Right atrium auricular region (tissue), 2 donors: Measurements from ENCODE around the gene NCAPD2. TPM values are rescaled to one million over a fixed set of nuclear protein-coding genes. Genes with fewer than 3 reads are reported as not detected.

Experiments
- DNase-seq: peaks from one replicate; pipeline ENCODE4 v3.0.0-alpha.2; 2019; ENCODE audit warnings: low spot score
- H3K27ac ChIP-seq, 2 donors: fragments of 200-600 bp; sonication (generic); 1 replicate in 1 of 2; 2 replicates in 1 of 2; pipeline ENCODE4 v1.5.1; 2016 to 2019
- H3K27me3 ChIP-seq, 2 donors: fragments of 200-600 bp; sonication (generic); one replicate each; pipeline versions ENCODE4 v1.5.1 to v1.6.0; 2017 to 2019
- H3K36me3 ChIP-seq: fragments of 200-600 bp; sonication (generic); one replicate; pipeline ENCODE4 v1.5.1; 2016
- H3K4me1 ChIP-seq, 2 donors: fragments of 200-600 bp; sonication (generic); one replicate each; pipeline versions ENCODE4 v1.5.1 to v1.6.0; 2017 to 2019
- H3K4me3 ChIP-seq, 2 donors: fragments of 200-600 bp; sonication (generic); 1 replicate in 1 of 2; 2 replicates in 1 of 2; pipeline ENCODE4 v1.5.1; 2017 to 2019; ENCODE audit warnings: mild to moderate bottlenecking in 1 of 2, moderate library complexity in 1 of 2
- H3K9me3 ChIP-seq, 2 donors: fragments of 200-600 bp; sonication (generic); one replicate each; pipeline ENCODE4 v1.5.1; 2019
- total RNA-seq, 2 donors: library from RNA; depleted of rRNA; stranded (reverse); fragments of >200 nt; gene quantifications; one replicate each; pipeline ENCODE4 v1.1.0, GENCODE V29; 2016
- TF ChIP-seq, protein P1 (sequence below), 2 donors: fragments of 200-600 bp; sonication (generic); IDR thresholded peaks; one replicate each; pipeline ENCODE4 v1.5.1; 2019; ENCODE audit warnings: antibody characterized with exemption in 2 of 2

Gene NCAPD2
- total RNA-seq, 2 donors from 2014 or later, result 11.6 to 53.5 TPM

DNA sequence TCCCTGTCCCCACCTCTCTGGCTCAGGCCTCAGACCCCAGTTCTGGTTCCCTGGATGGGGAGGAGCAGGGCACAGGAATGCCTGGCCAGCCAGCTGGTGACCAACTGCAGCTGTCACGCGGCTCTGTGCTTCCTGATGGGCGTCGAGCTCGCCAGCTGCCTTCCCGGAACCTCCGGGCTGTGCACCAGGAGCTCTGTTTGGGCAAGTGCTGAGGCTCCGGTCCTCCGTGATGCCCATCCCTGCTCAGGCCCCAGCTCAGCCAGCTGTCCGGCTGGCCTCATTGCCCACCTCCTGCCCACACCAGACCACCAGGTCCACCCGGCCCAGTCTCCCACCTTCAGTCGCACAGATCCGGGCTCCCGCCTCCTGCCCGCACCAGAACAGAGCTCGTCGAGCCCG lies 57.2 kb downstream of the NCAPD2 start:
- Histone ChIP-seq H3K9me3 (no peaks in the 10 kb centered on the region), H3K4me1 (peaks cover 0 to 81% of the 10 kb centered on the region in 2 donors), H3K4me3 (peak overlapping the region in 1 of 2 donors; percentile 21), H3K36me3 (peaks cover 10% of the 10 kb centered on the region), H3K27me3 (no peaks in the 10 kb centered on the region), H3K27ac (peak overlapping the region; percentile 94 to 98)
- DNase-seq, result peak; percentile 82
- TF ChIP-seq, protein P1, sequence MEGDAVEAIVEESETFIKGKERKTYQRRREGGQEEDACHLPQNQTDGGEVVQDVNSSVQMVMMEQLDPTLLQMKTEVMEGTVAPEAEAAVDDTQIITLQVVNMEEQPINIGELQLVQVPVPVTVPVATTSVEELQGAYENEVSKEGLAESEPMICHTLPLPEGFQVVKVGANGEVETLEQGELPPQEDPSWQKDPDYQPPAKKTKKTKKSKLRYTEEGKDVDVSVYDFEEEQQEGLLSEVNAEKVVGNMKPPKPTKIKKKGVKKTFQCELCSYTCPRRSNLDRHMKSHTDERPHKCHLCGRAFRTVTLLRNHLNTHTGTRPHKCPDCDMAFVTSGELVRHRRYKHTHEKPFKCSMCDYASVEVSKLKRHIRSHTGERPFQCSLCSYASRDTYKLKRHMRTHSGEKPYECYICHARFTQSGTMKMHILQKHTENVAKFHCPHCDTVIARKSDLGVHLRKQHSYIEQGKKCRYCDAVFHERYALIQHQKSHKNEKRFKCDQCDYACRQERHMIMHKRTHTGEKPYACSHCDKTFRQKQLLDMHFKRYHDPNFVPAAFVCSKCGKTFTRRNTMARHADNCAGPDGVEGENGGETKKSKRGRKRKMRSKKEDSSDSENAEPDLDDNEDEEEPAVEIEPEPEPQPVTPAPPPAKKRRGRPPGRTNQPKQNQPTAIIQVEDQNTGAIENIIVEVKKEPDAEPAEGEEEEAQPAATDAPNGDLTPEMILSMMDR (IDR thresholded peaks at IDR 0.05), result no peak

DNA sequence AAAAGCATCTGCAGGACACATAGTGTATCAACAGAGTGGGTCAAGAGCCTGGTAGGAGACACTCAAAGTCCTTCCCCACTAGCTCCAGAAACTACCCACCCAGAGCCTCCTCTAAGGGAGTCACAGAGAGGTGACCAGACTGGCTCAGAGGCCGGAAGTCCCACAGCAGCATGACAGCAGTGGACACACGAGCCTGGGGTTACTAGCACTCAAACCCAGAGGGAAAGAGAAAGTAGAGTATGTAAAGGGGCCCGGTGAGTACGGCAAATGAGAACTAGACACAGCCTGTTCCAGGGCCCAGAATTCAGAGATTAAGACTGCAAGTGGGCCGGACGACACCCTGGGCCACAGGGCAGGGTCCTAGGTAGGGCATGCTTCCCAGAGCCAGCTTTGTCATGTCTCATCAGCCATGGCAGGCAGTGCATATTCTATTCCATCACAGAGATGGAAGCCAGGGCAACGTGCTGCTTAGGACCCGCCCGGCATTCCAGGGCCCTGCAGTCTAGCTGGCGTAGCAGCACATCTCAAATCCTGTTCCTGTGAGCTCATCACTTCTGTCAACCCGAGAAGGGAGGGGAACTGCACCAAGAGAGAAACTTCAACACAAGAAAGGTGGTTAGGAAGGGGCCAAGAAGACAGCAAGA lies 57.7 kb downstream of the NCAPD2 start:
- H3K4me1 ChIP-seq, result peaks cover 0 to 84% of the 10 kb centered on the region in 2 donors

DNA sequence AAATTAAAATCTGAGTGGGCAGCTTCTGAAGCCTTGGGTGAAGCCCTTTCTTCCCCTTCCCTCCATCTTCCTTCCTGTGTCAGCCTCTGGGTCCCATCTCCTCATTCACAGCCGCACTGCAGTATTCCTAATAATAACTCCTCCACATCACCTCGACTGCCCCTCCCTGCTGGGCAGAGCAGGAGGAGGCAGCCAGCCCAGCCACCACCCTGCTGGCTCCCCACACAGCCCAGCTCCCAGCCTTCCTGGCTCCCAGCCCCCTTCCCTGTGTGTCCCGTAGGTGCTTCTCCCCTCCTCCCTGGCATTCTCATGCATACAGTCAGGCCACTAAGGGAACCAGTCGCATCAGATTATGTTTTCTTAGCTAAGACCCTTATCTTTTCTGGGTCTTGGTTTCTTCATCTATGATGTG lies 58.2 kb downstream of the NCAPD2 start:
- TF ChIP-seq, protein P1 (IDR thresholded peaks at IDR 0.05), result no peak
- peaks cover 0 to 85% of the 10 kb centered on the region in 2 donors for H3K4me1 ChIP-seq

More for the DNA sequence above, 57.7 kb downstream of the NCAPD2 start:
- Histone ChIP-seq H3K9me3 (no peaks in the 10 kb centered on the region), H3K27me3 (no peaks in the 10 kb centered on the region), H3K4me3 (peak overlapping the region in 1 of 2 donors; percentile 21), H3K27ac (peak overlapping the region; percentile 94 to 98), H3K36me3 (peaks cover 10% of the 10 kb centered on the region)
- peak; percentile 77 for DNase-seq
- TF ChIP-seq, protein P1 (IDR thresholded peaks at IDR 0.05), result no peak

DNA sequence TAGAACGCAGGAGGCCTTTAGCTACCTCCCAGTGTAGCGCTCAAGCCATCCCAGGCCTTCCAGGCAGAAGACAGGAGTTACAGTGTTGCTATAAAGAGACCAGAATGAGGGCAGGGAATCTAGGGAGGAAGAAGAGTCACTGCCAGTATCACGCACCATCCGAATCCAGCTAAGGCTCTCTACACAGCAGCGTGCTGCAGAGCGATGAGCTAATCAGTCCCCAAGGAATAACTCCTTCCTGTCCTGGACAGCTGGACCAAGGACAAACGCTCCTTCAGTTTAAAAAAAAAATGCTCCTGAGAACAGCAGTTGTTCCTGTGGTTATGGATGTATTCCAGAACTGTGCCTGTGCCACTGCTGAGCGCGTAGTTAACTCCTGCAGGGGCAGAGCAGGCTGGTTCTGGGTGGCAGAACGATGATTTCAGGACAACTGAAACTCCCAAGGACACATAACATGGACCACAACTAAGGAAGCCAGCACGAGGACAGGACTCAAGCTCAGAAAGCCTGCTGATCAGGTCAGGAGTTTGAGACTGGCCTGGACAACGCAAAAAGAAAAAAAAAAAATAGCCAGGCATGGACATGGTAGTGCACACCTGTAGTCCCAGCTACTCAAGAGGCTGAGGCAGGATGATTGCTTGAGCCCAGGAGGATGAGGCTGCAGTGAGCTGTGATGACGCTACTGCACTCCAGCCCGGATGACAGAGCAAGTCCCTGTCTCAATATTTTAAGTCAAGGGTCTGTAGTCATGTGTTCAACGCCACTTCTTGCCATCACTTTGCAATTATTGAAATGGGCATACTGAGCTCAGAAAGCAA lies 59.4 kb downstream of the NCAPD2 start:
- Histone ChIP-seq H3K27me3 (no peaks in the 10 kb centered on the region), H3K36me3 (peaks cover 11% of the 10 kb centered on the region), H3K9me3 (no peaks in the 10 kb centered on the region), H3K4me1 (peaks cover 0 to 78% of the 10 kb centered on the region in 2 donors), H3K4me3 (peak overlapping the region in 1 of 2 donors; percentile 80), H3K27ac (peak overlapping the region; percentile 94 to 98)
- TF ChIP-seq, protein P1 (IDR thresholded peaks at IDR 0.05), result no peak
- DNase-seq, result peak; percentile 81

More for the DNA sequence above, 58.2 kb downstream of the NCAPD2 start:
- no peaks in the 10 kb centered on the region for H3K9me3 ChIP-seq
- no peaks in the 10 kb centered on the region for H3K27me3 ChIP-seq
- H3K36me3 ChIP-seq, result peaks cover 15% of the 10 kb centered on the region
- peak overlapping the region in 1 of 2 donors; percentile 21 for H3K4me3 ChIP-seq
- peak overlapping the region; percentile 94 to 98 for H3K27ac ChIP-seq
- no peak for DNase-seq

DNA sequence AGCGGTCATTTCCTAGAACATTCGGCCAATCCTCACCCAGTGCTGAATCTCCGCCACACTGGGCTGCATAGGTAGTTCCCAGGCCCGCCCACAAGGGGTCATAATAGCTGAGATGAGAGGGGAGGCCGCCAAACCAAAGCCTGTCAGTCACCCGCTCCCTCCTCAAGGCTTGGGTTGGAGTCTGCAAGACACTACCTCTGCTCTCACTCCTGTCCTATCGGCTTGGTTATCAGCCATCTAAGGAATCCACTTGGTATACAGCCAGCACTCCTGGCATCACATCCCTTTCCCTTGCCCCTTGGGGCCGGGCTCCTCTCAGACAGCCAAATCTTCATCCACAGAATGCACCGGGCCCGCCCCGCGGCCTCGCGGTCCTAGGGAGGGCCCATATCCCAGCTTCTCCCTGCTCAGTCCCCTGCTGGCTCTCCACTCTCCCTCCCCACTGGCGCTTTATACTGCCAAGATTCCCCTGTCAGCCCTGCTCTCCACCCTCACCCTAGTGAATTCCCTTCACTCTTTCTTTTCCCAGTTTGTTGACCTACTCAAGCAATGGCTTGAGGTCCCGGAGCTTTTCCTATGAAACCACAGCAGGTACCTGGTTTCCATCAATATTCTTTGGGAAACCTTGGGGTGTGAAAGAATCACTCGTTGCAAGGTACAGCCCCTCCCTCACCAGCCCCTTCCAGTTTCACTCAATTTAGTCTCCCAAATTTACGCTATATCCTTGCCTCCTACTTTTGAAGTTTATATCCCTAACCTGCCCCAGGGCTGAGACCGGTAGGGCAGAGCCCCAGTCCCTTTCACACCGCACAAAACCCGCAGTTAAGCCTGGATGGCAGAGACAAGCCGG lies 60.5 kb downstream of the NCAPD2 start:
- TF ChIP-seq, protein P1 (IDR thresholded peaks at IDR 0.05), result peak; percentile 40 to 68
- Histone ChIP-seq H3K27me3 (no peaks in the 10 kb centered on the region), H3K9me3 (no peaks in the 10 kb centered on the region), H3K36me3 (peaks cover 9% of the 10 kb centered on the region), H3K4me1 (peaks cover 0 to 66% of the 10 kb centered on the region in 2 donors), H3K27ac (peak overlapping the region; percentile 94 to 98), H3K4me3 (peak overlapping the region; percentile 77 to 80)
- peak; percentile 88 for DNase-seq
